Gastroesophageal sphincter (tissue), 4 donors: Measurements from ENCODE around the gene TOB1. TPM values are rescaled to one million over a fixed set of nuclear protein-coding genes. Genes with fewer than 3 reads are reported as not detected.

Experiments used
- ATAC-seq: fragments of 150-250 bp; one replicate; pipeline ENCODE4 v1.9.1; 2016; ENCODE audit warnings: mild to moderate bottlenecking, moderate library complexity
- H3K27ac ChIP-seq, 4 donors: fragments of 200-600 bp; sonication (generic) in 3 of 4; 1 replicate in 3 of 4; 2 replicates in 1 of 4; pipeline ENCODE4 v1.5.1; 2016 to 2019
- H3K27me3 ChIP-seq: fragments of 200-600 bp; sonication (generic); one replicate; pipeline ENCODE4 v1.5.1; 2019
- H3K36me3 ChIP-seq, 2 donors: fragments of 200-600 bp; sonication (generic); one replicate each; pipeline ENCODE4 v1.5.1; 2019; ENCODE audit warnings: control low read depth in 1 of 2
- H3K4me1 ChIP-seq, 3 donors: fragments of 200-600 bp; sonication (generic); 1 replicate in 2 of 3; 2 replicates in 1 of 3; pipeline ENCODE4 v1.5.1; 2016 to 2019; ENCODE audit warnings: control low read depth in 2 of 3
- H3K4me3 ChIP-seq, 2 donors: fragments of 200-600 bp; sonication (generic); one replicate each; pipeline ENCODE4 v1.5.1; 2019; ENCODE audit warnings: mild to moderate bottlenecking in 1 of 2, moderate library complexity in 1 of 2
- H3K9me3 ChIP-seq, 3 donors: fragments of 200-600 bp; sonication (generic); one replicate each; pipeline ENCODE4 v1.5.1; 2017 to 2019; ENCODE audit warnings: control low read depth in 2 of 3
- EP300 ChIP-seq: sonication (generic); formaldehyde crosslinking; IDR thresholded peaks from one replicate; pipeline ENCODE4 v1.6.1; 2017; ENCODE audit warnings: antibody characterized with exemption, mild to moderate bottlenecking
- POLR2A ChIP-seq, 2 donors: fragments of 450-650 bp; IDR thresholded peaks; one replicate each; pipeline ENCODE4 v1.6.1; 2017; ENCODE audit warnings: antibody characterized with exemption in 2 of 2, mild to moderate bottlenecking in 2 of 2, moderate library complexity in 1 of 2
- POLR2AphosphoS5 ChIP-seq: sonication (generic); formaldehyde crosslinking; IDR thresholded peaks from one replicate; pipeline ENCODE4 v1.6.1; 2017; ENCODE audit warnings: antibody characterized with exemption
- WGBS, 2 donors: methylation state at CpG; one replicate each; pipeline ENCODE4 v1.1.5; 2018; ENCODE audit warnings: low coverage in 1 of 2; 5-methylcytosine and 5-hydroxymethylcytosine counted together
- total RNA-seq, 4 donors: library from RNA; depleted of rRNA; stranded (reverse); fragments of >200 nt; gene quantifications; one replicate each; pipeline ENCODE4 v1.1.0, GENCODE V29; 2016
- TF ChIP-seq, protein P1 (sequence below), 4 experiments: fragments of 200-600 bp in 2 of 4; fragments of 450-650 bp in 2 of 4; sonication (generic) in 1 of 4; IDR thresholded peaks; one replicate each; pipeline ENCODE4 v1.5.1; 2017 to 2019; ENCODE audit warnings: antibody characterized with exemption in 4 of 4, mild to moderate bottlenecking in 2 of 4, moderate library complexity in 2 of 4

Gene TOB1
- total RNA-seq, 4 donors from 2014 or later: 27.8 to 47.2 (median 29.6) TPM

DNA sequence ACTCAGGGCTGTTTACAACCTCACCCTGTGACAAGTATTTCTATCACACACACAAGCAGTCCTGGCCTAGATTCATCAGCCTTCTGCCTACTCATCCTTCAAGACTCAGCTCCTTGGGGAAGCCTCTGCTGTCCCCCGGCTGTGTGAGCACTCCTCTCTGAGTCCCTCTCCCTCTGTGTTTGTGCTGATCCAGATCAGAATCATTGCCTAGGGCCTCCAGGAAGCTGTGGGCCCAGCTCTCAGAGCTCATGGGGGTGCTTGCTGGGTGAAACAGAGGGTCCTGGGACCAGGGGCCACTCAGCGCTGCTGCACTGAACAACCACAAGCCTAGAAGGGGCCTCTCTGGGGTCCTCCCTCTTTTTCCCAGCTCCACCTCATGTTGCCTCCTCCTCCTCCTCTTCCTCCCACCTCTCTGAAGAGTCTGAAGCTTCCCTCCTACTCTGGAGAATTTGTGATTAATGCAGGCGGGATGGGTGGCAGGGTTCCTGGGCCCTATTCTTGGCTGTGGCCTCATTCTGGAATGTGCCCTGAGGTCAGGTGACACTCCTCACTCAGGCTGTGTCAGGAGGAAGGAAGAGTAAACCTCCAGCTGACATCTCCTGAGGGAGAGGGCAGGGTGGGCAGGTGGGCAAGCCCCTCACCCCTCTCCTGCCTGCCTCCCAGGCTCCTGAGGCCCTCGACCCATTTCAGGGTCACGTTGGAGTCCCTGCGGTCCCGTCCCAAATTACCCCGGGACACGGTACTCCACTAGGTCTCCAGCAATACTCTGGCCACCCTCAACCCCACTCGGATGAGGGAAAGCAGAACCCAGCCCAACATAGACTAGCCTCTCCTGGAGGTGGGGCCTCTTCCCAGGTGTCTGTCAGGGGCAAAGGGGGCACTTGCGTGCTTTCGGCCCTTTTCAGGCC is 20.7 kb downstream of the TOB1 start:
- H3K36me3 ChIP-seq: no peaks in the 10 kb centered on the region
- no peak overlapping the region for H3K4me3 ChIP-seq
- H3K27me3 ChIP-seq: no peaks in the 10 kb centered on the region
- 100% methylated on average over 1 to 3 of the region's 12 CpGs for WGBS, 2 donors
- no peak overlapping the region for H3K27ac ChIP-seq
- H3K4me1 ChIP-seq: peaks cover 0 to 5% (median 0%) of the 10 kb centered on the region in 3 donors
- no peaks in the 10 kb centered on the region for H3K9me3 ChIP-seq
- TF ChIP-seq, protein P1, sequence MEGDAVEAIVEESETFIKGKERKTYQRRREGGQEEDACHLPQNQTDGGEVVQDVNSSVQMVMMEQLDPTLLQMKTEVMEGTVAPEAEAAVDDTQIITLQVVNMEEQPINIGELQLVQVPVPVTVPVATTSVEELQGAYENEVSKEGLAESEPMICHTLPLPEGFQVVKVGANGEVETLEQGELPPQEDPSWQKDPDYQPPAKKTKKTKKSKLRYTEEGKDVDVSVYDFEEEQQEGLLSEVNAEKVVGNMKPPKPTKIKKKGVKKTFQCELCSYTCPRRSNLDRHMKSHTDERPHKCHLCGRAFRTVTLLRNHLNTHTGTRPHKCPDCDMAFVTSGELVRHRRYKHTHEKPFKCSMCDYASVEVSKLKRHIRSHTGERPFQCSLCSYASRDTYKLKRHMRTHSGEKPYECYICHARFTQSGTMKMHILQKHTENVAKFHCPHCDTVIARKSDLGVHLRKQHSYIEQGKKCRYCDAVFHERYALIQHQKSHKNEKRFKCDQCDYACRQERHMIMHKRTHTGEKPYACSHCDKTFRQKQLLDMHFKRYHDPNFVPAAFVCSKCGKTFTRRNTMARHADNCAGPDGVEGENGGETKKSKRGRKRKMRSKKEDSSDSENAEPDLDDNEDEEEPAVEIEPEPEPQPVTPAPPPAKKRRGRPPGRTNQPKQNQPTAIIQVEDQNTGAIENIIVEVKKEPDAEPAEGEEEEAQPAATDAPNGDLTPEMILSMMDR (IDR thresholded peaks at IDR 0.05): no peak
- TF ChIP-seq EP300 (no peak), POLR2A (IDR thresholded peaks at IDR 0.05) (no peak), POLR2AphosphoS5 (no peak)
- ATAC-seq: no peak

DNA sequence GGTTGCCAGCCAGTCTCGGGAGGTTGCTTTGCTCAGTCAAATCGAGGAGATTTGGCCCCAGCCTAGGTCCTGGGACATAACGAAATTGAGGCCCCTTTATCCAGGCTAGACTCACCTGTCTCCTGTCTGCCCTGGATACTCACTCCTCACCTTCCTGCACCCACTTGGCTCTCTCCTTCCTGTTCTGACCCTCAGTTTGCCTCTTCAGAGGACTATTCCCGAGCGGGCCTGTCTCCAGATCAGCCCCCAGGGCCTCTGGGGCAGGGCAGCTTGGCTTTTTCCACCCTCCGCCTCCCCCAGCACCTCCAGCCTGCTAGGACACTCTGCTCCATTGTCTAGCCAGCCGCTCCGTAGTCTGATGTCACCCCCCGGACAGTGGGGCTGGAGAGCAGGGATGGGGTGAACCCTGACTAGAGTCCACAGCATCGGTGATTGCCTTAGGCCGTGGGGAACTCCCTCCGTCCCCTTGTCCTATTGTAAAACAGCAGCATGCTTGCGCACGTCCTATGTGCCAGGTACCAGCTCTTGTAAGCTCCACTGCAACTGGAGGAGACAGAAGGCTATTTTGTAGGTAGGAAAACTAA is 21.9 kb downstream of the TOB1 start:
- 75 to 91% methylated on average over 2 to 9 of the region's 14 CpGs for WGBS, 2 donors

DNA sequence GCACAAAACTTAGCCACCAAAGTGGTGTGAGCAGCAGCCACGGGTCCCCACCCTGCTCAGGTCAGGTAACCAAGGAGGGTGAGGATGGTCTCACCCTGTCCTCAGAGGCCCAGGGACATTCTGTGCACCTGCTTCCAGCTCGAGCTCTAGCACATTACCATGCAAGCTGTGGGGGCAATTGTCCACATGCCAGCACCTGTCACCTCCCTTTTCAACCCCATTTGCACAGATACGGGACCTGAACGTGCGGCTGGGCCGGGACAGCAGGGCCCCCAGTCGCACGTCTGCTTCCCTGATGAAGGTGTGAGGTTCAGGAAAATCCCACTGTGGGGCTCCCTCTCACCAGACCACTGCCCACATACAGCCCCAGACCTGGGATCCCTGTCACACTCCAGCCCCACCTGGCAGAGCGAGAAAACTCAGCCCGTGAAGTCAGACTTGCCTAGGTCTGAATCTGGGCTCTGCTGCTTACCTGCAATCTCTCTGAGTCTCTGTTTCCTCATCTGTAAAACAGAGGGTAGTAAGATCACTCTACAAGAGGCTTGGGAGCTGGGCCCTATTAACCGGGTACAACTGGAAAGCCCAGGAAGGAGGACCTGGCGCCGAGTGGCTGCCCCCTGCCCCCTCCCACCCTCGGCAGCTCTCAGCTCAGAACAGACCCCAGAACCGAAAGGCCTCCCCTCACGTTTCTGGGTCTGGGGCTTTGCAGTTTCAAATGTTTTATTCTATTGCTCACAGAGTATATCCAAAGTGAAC is 22.8 kb downstream of the TOB1 start:
- Histone ChIP-seq H3K27me3 (no peaks in the 10 kb centered on the region), H3K4me1 (peaks cover 0 to 5% (median 0%) of the 10 kb centered on the region in 3 donors), H3K27ac (no peak overlapping the region), H3K36me3 (no peaks in the 10 kb centered on the region), H3K9me3 (no peaks in the 10 kb centered on the region), H3K4me3 (no peak overlapping the region)
- TF ChIP-seq POLR2AphosphoS5 (no peak), POLR2A (IDR thresholded peaks at IDR 0.05) (no peak), EP300 (no peak)
- TF ChIP-seq, protein P1 (IDR thresholded peaks at IDR 0.05): no peak
- no peak for ATAC-seq
- WGBS, 2 donors: 74 to 75% methylated on average over 2 to 4 of the region's 16 CpGs

More for the DNA sequence above, 21.9 kb downstream of the TOB1 start:
- no peak for ATAC-seq
- Histone ChIP-seq H3K9me3 (no peaks in the 10 kb centered on the region), H3K36me3 (no peaks in the 10 kb centered on the region), H3K27ac (no peak overlapping the region), H3K4me1 (peaks cover 0 to 5% (median 0%) of the 10 kb centered on the region in 3 donors), H3K27me3 (no peaks in the 10 kb centered on the region), H3K4me3 (no peak overlapping the region)
- TF ChIP-seq POLR2AphosphoS5 (no peak), POLR2A (IDR thresholded peaks at IDR 0.05) (no peak), EP300 (no peak)
- TF ChIP-seq, protein P1 (IDR thresholded peaks at IDR 0.05): no peak

DNA sequence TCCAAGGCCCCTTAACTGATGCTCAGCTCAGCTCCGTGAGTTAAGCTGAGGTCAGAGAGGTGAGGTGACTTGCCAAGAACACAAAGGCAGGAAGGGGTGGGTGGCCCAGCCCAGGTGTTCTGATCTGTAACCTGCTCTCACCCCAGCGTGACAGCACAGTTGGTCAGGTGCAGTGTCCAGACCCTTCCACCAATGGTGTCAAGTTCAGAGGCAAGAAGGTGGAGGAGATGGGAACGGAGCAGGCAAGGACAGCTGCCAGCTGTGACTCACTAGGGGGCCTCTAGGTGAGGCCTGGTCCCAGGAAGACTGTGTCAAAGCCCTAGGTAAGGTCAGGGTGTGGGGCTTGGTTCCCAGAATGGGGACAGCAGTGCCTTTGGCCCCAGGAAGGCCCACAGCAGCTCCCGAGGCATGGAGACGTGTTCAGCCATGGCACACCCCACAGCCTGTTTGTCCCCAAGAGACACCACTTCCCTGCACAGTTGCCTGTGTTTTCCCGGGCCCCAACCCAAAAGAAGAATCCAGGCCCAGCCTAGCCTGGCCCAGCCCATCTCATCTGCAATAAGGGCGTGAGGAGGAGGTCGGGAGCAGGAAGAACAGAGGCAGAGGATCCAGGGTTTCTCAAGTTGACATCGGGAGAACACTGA is 23.5 kb downstream of the TOB1 start:
- TF ChIP-seq POLR2A (IDR thresholded peaks at IDR 0.05) (no peak), POLR2AphosphoS5 (no peak), EP300 (no peak)
- TF ChIP-seq, protein P1 (IDR thresholded peaks at IDR 0.05): no peak
- no peak overlapping the region for H3K27ac ChIP-seq
- 60 to 80% methylated on average over 1 to 2 of the region's 9 CpGs for WGBS, 2 donors

More for the DNA sequence above, 23.5 kb downstream of the TOB1 start:
- ATAC-seq: no peak
- H3K27me3 ChIP-seq: no peaks in the 10 kb centered on the region
- no peaks in the 10 kb centered on the region for H3K9me3 ChIP-seq
- H3K4me1 ChIP-seq: peaks cover 0 to 5% (median 0%) of the 10 kb centered on the region in 3 donors
- H3K36me3 ChIP-seq: no peaks in the 10 kb centered on the region
- no peak overlapping the region for H3K4me3 ChIP-seq
